AG04450 (cell line): Measurements from ENCODE around the gene PARD3B. TPM values are rescaled to one million over a fixed set of nuclear protein-coding genes. Genes with fewer than 3 reads are reported as not detected.

Experiments used
- CTCF ChIA-PET: fragments of 300-600, 350-600 bp; formaldehyde crosslinking; extraction: SDS; loops from one replicate; lab custom pipeline; 2022; ENCODE audit warnings: antibody characterized with exemption, inconsistent platforms; lab: Charles Lee
- POLR2A ChIA-PET: fragments of 350-600 bp; formaldehyde crosslinking; extraction: SDS; loops from one replicate; lab custom pipeline; 2021; ENCODE audit warnings: antibody characterized with exemption, inconsistent platforms; lab: Yijun Ruan, JAX
- DNase-seq: peaks from one replicate; pipeline ENCODE4 v3.0.0-alpha.2; 2011; ENCODE audit warnings: low read depth, low spot score
- H3K27ac ChIP-seq: one replicate; pipeline ENCODE4 v1.5.1; 2012; ENCODE audit warnings: low read depth, low read length, control low read depth
- H3K27me3 ChIP-seq: one replicate; pipeline ENCODE4 v1.6.0; 2012; ENCODE audit warnings: low read length; ENCODE audit not compliant: control insufficient read depth, insufficient read depth
- H3K4me3 ChIP-seq: 2 replicates; pipeline ENCODE4 v1.5.1; 2011; ENCODE audit warnings: mild to moderate bottlenecking, low read depth, low read length, control low read depth
- H3K9me3 ChIP-seq: 2 replicates; pipeline ENCODE4 v1.5.1; 2012; ENCODE audit warnings: low read length; ENCODE audit not compliant: control insufficient read depth, insufficient read depth
- polyA plus RNA-seq: library from polyadenylated mRNA; depleted of rRNA; stranded (reverse); fragments of >200 nt; gene quantifications from 2 replicates; pipeline ENCODE4 v1.2.3, GENCODE V29; 2011
- TF ChIP-seq, protein P1 (sequence below): IDR thresholded peaks from 2 replicates; pipeline ENCODE4 v1.5.1; 2011; ENCODE audit warnings: low read depth, low read length, control low read depth, inconsistent platforms

PARD3B gene
- polyA plus RNA-seq, 1 experiment, result 8.5 TPM

DNA sequence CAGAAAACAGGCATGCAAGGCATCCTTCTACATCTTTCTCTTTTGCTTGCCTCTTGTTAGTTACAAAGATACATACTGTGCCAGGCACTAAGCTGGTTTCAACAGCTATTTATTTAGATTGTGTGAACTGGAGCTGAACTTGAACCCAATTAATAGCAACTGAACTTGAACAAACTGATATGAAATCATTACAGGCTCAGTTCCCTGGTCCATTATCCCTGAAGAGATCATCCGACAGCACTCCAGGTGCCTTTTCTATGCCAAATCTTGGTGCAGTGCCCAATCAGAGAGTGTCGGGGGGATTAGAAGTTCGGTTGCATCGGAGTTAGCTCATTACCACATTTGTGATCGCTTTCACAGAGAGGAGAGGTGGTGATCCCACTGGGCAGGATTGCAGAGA lies 477.6 kb downstream of the PARD3B start:
- no peaks in the 10 kb centered on the region for H3K27me3 ChIP-seq
- H3K27ac ChIP-seq, result no peak overlapping the region
- H3K4me3 ChIP-seq, result no peak overlapping the region
- CTCF ChIA-PET, result no interaction called here
- no peak for DNase-seq
- TF ChIP-seq, protein P1, sequence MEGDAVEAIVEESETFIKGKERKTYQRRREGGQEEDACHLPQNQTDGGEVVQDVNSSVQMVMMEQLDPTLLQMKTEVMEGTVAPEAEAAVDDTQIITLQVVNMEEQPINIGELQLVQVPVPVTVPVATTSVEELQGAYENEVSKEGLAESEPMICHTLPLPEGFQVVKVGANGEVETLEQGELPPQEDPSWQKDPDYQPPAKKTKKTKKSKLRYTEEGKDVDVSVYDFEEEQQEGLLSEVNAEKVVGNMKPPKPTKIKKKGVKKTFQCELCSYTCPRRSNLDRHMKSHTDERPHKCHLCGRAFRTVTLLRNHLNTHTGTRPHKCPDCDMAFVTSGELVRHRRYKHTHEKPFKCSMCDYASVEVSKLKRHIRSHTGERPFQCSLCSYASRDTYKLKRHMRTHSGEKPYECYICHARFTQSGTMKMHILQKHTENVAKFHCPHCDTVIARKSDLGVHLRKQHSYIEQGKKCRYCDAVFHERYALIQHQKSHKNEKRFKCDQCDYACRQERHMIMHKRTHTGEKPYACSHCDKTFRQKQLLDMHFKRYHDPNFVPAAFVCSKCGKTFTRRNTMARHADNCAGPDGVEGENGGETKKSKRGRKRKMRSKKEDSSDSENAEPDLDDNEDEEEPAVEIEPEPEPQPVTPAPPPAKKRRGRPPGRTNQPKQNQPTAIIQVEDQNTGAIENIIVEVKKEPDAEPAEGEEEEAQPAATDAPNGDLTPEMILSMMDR, result no peak
- no peaks in the 10 kb centered on the region for H3K9me3 ChIP-seq
- POLR2A ChIA-PET, result interaction anchor here (0.8 kb wide), 1 partner anchor 12 kb away, joined by 3 read pairs; no protein-coding TSS in a partner anchor

DNA sequence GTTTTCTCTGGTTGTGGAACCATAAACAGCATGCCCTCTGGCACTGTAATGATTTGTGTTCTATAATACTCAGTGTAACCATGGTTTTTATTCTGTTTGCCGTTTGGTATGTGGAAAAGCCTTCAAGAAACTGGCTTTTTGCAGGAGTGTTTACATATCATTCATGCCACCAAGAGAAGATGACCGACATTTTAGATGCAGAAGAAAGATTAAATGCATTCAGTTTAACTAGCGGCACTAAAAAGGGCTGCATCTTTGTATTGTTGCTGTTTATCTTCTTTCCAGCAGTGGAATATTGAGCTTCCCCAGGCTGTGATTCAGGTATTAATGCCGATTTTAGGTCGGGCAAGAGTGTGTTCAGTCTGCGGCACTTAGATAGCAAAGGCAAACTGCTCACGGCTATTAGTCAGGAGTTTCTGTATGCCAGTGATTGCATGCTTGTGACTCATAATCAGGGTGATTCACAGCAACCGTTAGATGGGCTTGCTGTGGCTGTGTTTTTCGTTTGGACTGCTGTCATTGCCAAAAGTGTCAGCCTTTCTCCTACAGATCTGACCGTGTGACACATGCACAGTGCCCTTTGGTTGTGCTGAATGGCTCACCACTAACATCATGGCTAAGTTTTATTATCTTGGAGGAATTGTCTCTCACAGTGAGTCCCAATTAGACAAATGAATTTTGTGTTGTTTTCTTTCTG lies 479.7 kb downstream of the PARD3B start:
- peak; percentile 77 for DNase-seq
- Histone ChIP-seq H3K27ac (peak overlapping the region; percentile 84), H3K4me3 (peak overlapping the region; percentile 52), H3K9me3 (no peaks in the 10 kb centered on the region), H3K27me3 (no peaks in the 10 kb centered on the region)
- TF ChIP-seq, protein P1, result no peak
- ChIA-PET POLR2A (no interaction called here), CTCF (no interaction called here)

DNA sequence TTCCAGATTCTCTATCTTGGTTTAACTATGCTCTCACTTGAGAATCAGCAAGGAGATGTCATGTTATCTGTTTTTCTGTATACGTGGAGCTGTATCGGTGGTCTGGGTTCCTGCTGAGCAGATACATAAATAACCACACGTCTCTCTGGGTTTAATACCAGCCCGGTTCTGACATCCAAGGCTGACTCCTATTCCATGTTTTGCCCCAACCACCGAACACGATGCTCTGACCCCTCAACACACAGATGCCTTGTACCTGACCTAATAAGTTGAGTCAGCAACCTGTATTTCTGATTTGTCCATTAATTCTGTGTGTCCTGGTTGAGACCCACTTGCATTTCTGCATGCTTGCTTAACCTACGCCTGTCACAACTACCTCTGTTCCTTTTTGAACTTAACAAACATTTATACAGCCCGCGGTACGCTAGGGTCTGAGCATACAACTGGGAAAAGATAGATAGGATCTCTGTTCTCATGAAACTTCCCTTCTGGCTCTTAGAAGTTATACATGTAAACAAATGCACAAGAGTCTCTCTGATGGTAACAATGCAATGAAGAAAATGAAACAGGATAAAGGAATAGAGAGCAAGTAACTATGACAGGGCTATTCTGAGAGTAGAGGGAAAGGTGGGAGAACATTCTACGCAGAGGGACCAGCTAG lies 480.4 kb downstream of the PARD3B start:
- ChIA-PET POLR2A (no interaction called here), CTCF (no interaction called here)
- DNase-seq, result no peak
- Histone ChIP-seq H3K27me3 (no peaks in the 10 kb centered on the region), H3K27ac (peak overlapping the region; percentile 63), H3K4me3 (no peak overlapping the region; the same call in 1 of the 2 replicates), H3K9me3 (no peaks in the 10 kb centered on the region)
- TF ChIP-seq, protein P1, result no peak

DNA sequence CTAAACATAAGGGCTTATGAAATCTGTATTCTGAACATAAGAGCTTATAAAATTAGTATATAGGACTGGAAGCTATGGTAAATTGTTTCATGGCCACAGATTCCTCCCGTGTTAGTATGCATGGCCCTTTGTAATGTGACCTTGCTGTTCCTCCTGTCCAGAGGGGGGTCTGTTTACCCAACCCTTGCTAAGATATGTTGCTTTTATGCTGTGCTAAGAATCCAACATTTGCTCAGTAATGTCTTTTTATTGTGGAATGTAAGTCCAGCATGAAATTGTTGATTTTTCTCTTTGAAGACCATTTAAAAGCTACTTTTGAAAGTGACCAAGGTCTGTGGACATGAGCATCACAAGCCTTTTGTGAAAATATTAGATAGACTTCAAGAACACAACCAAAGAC lies 485.4 kb downstream of the PARD3B start:
- H3K27ac ChIP-seq, result no peak overlapping the region
- ChIA-PET POLR2A (no interaction called here), CTCF (no interaction called here)
- H3K27me3 ChIP-seq, result no peaks in the 10 kb centered on the region
- no peak for DNase-seq
- H3K4me3 ChIP-seq, result no peak overlapping the region
- TF ChIP-seq, protein P1, result no peak
- no peaks in the 10 kb centered on the region for H3K9me3 ChIP-seq

DNA sequence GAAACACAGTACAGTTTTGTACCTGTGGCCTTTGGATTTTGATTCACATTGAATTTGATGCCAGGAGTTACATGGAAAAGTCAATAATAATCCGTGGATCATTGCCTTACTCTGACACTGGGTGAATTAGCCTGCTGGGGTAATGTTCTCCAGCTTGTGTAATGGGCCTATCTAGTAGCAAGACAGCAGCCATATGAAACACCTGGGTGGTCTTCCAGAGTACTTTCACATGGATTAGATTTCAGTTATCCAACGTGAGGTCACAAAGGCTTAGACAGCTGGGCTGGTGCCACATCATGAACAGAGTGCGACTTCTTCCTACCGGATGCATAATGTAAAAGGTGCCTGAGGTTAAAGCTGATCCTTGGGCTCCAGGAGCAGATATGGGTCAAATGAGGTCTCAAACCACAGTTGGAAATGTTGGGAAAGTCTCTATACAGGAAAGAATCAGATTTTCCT lies 486.8 kb downstream of the PARD3B start:
- H3K27me3 ChIP-seq, result no peaks in the 10 kb centered on the region
- H3K4me3 ChIP-seq, result no peak overlapping the region
- ChIA-PET POLR2A (no interaction called here), CTCF (no interaction called here)
- TF ChIP-seq, protein P1, result no peak
- no peaks in the 10 kb centered on the region for H3K9me3 ChIP-seq
- DNase-seq, result no peak
- no peak overlapping the region for H3K27ac ChIP-seq
